Measurements from ENCODE around the gene ARHGAP30. TPM values are rescaled to one million over a fixed set of nuclear protein-coding genes. Genes with fewer than 3 reads are reported as not detected.
A peak's percentile ranks its signal among the peaks of the same experiment; 100 is the strongest.
"Not testable (repeated sequence)": the region's sequence is repeated elsewhere in the genome, so short reads cannot be mapped to it uniquely, and the experiment has no call there.

Gene ARHGAP30
- total RNA-seq, 8 experiments from 2014 or later, result 0.64 to 2.8 (median 1.3) TPM

DNA sequence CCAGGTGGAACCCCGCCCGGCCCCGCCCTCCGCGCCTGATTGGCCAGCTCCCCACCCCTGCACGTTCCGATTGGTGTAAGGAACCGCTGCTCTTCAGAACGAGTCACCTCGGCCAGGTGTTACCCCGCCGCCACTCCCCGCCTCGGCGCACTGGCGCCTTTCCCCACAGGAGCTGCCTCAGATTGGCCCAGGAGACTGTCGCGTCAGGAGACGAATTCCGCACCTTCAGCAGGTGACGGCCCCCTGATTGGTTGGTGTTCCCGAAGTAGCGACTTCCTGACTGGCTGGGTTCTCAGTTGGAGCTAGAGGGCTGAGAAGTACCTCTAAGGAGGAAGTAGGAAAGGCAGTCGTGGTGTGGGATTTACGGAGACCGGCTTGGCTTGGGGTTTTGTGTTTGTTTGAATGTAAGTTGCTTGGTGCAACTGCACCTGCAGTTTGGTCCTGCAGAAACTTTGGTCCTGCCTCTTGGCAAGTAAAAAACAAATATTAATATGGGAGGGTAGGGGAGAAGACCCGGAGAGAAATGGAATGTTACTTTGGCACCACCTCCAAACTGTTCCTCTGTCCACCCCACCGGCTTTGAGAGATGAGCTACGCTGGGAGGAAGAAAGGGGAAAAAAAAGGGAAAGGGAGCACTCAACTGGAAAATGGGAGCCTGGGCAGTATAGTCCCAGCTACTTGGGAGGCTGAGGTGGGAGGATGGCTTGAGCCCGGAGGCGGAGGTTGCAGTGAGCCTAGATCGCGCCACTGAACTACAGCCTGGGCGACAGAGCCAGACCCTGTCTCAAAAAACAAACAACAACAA lies 48.3 kb downstream of the ARHGAP30 start:
- Histone ChIP-seq H3K4me3 (peak overlapping the region; percentile 44 to 69 (median 63)), H3K4me1 (replicated peaks in 1 of 2) (peaks cover 9 to 10% of the 10 kb centered on the region in 2 donors), H3K27ac (no peak overlapping the region)
- 15 to 69% (median 43%) methylated on average over 6 to 19 of the region's 34 CpGs; no CpG with 5 or more reads in 2 of the 10 experiments for WGBS, 10 experiments
- peak; percentile 78 to 92 (median 89) for ATAC-seq (replicated peaks in 6 of 8)
- in situ Hi-C loops (cut with MboI; ENCODE audit: low pct_unique_long_range_greater_than_20kb in 2 of 9, low sequenced_read_pairs in 9 of 9, unreplicated experiment in 9 of 9), result no loop called here

DNA sequence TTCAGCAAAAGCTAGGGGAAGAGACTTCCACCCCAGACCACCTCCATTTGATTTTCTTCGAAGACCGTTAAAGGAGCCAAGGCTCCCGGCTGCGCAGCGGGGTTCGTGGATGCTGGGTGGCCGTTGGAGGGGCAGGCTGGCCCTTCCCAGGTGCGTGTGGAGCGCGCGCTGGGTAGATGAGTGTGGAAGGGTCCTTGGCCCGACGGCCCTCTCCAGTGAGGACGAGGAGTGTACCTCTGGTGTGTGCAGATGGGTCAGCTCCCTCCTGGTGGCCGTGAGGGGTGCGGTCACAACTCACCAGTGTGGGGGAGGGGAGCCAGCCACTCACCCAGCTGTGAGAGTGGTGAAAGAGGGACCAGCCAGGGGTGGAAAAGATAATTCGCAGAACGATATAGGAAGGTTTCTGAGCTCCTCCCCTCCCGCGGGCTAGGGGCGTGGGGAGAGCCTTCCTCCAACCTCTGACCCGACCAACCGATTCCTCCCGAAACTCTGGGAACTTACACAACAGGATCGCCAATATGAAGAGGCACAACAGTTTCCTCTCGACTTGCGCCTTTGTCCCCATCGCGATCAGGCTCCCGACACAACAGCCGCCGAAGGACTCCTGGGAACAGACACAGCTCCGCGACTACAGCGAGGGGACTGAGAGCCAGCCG lies 49.1 kb downstream of the ARHGAP30 start, which contains the start of gene F11R:
TSS of gene F11R (minus strand) at position 644 of the 656 bp plus-strand sequence. CDS start at position 565, 79 bp downstream.
- Histone ChIP-seq H3K27ac (no peak within 1 kb of the TSS), H3K4me1 (replicated peaks in 1 of 2) (peaks cover 9 to 10% of the 10 kb centered on the region in 2 donors), H3K4me3 (peak within 1 kb of the TSS; percentile 44 to 69 (median 63))
- in situ Hi-C loops (cut with MboI; ENCODE audit: low pct_unique_long_range_greater_than_20kb in 2 of 9, low sequenced_read_pairs in 9 of 9, unreplicated experiment in 9 of 9), result no loop called here
- peak; percentile 62 to 82 (median 79) for ATAC-seq (replicated peaks in 6 of 8)
- 0 to 8% (median 0%) methylated on average over 2 to 23 of the region's 36 CpGs; no CpG with 5 or more reads in 3 of the 10 experiments for whole genome bisulfite sequencing, 10 experiments

DNA sequence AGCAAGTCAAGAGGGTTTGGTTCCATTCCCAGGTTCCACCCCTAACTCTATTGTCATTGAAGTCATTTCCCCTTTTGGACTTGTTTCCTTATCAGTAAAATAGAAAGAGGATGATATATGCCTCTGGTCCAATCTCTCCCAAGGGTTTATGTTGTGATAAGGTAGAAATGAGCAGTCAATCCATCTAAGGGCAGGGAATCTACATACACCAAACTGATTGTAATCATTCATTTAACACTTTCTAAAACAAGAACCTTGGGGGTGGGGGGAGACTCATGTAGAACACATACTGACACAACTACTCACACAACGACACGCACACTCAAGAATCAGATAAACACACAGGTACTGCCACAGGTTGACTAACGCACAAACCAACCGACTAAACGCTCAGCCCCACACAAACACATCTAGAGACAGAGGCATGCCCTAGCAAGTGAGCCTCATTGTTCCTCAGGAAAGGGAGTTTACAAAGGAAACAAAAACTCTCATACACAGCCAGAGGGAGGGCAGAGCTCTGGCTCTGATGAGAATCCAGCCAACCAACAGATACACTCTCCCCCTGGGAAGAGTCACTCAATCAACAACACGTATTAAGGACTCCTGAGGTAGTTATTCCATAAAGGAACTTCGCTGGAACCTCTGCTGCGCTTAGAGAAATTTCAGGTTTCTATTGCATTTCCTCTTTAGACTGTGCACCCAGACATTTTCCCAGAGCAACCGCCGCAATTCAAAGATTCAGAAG lies 49.8 kb downstream of the ARHGAP30 start:
- Histone ChIP-seq H3K27ac (no peak overlapping the region), H3K4me3 (peak overlapping the region; percentile 44 to 69 (median 63)), H3K4me1 (replicated peaks in 1 of 2) (peaks cover 9 to 10% of the 10 kb centered on the region in 2 donors)
- ATAC-seq (replicated peaks in 6 of 8), result peak; percentile 6 to 60 (median 44)
- WGBS, 10 experiments, result 0 to 24% (median 7%) methylated on average over 1 to 9 of the region's 10 CpGs; no CpG with 5 or more reads in 1 of the 10 experiments
- in situ Hi-C loops (cut with MboI; ENCODE audit: low pct_unique_long_range_greater_than_20kb in 2 of 9, low sequenced_read_pairs in 9 of 9, unreplicated experiment in 9 of 9), result no loop called here

DNA sequence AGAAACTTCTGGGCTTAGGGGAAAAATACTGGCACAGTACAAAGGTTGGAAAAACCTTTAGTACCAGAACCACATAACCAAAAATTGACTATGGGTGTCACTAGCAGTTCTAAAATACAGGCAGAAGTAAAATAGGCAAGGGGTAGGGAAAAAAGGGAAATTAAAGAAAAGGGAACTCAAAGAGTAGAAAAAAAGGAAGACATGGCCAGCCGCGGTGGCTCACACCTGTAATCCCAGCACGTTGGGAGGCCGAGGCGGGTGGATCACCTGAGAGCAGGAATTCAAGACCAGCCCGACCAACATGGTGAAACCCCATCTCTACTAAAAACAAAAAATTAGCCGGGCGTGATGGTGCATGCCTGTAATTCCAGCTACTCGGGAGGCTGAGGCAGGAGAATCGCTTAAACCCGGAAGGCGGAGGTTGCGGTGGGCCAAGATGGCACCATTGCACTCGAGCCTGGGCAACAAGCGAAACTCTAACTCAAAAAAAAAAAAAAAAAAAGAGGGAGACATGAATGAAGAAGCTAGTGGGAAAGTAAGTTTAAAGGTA lies 50.5 kb downstream of the ARHGAP30 start:
- ATAC-seq (replicated peaks in 6 of 8); in situ Hi-C loops (cut with MboI; ENCODE audit: low pct_unique_long_range_greater_than_20kb in 2 of 9, low sequenced_read_pairs in 9 of 9, unreplicated experiment in 9 of 9); H3K4me3 ChIP-seq: not testable (repeated sequence)

DNA sequence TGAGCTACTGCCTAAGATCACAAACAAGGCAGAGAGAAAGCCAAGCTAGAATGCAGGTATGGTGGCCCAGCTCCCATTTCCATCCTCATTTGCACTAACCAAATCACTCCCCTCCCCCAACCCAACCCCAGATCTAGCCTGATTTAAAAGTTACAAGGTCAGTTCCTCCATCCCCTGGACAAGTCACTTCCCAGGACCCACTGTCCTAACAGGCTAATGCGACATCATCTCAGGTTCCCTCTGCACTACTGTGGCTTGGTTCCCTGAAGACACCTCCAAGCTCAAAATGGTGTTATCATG lies 51.1 kb downstream of the ARHGAP30 start:
- in situ Hi-C loops (cut with MboI; ENCODE audit: low pct_unique_long_range_greater_than_20kb in 2 of 9, low sequenced_read_pairs in 9 of 9, unreplicated experiment in 9 of 9), result no loop called here
- H3K27ac ChIP-seq, result no peak overlapping the region
- peaks cover 14 to 20% of the 10 kb centered on the region in 2 donors for H3K4me1 ChIP-seq (replicated peaks in 1 of 2)
- ATAC-seq (replicated peaks in 6 of 8), result no peak
- 40 to 100% (median 83%) methylated on average over 1 of the region's 1 CpG; no CpG with 5 or more reads in 5 of the 10 experiments for WGBS, 10 experiments
- H3K4me3 ChIP-seq, result no peak overlapping the region

More for the DNA sequence above, 50.5 kb downstream of the ARHGAP30 start:
- H3K27ac ChIP-seq, result not testable (repeated sequence)
- 63 to 100% (median 90%) methylated on average over 3 to 15 of the region's 15 CpGs for WGBS, 10 experiments
- peaks cover 9 to 14% of the 10 kb centered on the region in 2 donors for H3K4me1 ChIP-seq (replicated peaks in 1 of 2)

DNA sequence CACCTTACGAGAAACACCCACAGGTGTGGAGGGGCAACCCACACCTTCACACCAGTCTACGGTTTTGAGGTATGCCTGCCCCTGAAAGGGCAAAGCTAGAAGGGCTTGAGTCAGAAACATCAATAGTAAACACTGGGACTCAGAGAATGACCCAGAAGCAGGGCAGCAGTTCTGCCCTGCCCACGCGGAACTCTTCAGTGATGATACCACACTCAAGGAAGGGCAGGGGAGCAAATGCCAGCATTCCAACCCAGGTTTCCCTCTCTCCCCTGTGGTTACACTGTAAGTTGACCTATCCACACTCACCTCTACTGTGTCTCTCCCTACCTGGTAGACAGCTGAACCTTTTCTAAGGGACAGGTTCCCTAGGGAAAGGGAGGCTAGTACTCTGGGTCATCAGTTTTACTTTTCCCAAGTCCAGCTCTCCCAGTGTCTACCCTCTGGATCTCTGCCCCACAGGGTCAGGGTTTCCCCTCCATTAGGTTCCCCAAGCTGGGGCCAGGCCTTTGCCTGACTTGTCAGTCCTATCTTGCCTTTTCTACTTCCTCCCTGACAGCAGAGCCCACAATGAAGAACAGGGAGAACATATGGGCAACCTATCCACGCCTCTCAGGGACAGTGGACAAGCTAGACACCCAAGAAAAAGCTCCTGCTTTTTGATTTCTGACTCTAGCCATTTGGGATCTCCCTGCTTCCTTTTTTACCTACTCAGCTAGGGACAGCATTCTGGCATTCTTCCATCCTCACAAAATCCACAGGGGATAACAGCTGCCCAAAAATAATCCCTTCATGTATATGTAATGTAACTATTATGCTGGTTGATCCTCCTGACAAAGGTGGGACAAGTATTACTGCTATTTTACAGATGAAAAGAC lies 51.7 kb downstream of the ARHGAP30 start:
- Histone ChIP-seq H3K4me3 (no peak overlapping the region), H3K4me1 (replicated peaks in 1 of 2) (peaks cover 14 to 26% of the 10 kb centered on the region in 2 donors), H3K27ac (no peak overlapping the region)
- 60 to 100% (median 82%) methylated on average over 1 to 5 of the region's 5 CpGs; no CpG with 5 or more reads in 3 of the 10 experiments for WGBS, 10 experiments
- in situ Hi-C loops (cut with MboI; ENCODE audit: low pct_unique_long_range_greater_than_20kb in 2 of 9, low sequenced_read_pairs in 9 of 9, unreplicated experiment in 9 of 9), result no loop called here
- no peak for ATAC-seq (replicated peaks in 6 of 8)

DNA sequence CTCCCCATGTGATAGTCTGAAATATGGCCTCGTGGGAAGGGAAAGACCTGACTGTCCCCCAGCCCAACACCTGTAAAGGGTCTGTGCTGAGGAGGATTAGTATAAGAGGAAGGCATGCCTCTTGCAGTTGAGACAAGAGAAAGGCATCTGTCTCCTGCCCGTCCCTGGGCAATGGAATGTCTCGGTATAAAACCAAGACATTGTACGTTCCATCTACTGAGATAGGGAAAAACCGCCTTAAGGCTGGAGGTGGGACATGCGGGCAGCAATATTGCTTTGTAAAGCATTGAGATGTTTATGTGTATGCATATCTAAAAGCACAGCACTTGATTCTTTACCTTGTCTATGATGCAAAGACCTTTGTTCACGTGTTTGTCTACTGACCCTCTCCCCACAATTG lies 52.5 kb downstream of the ARHGAP30 start:
- H3K4me1 ChIP-seq (replicated peaks in 1 of 2), result peaks cover 14 to 26% of the 10 kb centered on the region in 2 donors

DNA sequence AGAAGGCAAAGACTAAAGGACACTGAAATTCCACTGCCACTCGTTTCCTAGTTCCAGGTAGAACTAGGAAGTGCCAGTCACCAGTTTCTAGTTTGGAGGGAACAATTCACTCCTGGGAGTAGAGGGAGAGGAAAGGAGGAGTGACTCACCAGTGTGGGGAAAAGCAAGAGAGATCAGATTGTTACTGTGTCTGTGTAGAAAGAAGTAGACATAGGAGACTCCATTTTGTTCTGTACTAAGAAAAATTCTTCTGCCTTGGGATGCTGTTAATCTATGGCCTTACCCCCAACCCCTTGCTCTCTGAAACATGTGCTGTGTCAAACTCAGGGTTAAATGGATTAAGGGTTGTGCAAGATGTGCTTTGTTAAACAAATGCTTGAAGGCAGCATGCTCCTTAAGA lies 53.0 kb downstream of the ARHGAP30 start:
- H3K27ac ChIP-seq; H3K4me3 ChIP-seq; ATAC-seq (replicated peaks in 6 of 8); in situ Hi-C loops (cut with MboI; ENCODE audit: low pct_unique_long_range_greater_than_20kb in 2 of 9, low sequenced_read_pairs in 9 of 9, unreplicated experiment in 9 of 9): not testable (repeated sequence)
- WGBS, 10 experiments, result 70 to 91% (median 86%) methylated on average over 1 of the region's 1 CpG; no CpG with 5 or more reads in 7 of the 10 experiments
- H3K4me1 ChIP-seq (replicated peaks in 1 of 2), result peaks cover 14 to 26% of the 10 kb centered on the region in 2 donors

More for the DNA sequence above, 52.5 kb downstream of the ARHGAP30 start:
- H3K27ac ChIP-seq; ATAC-seq (replicated peaks in 6 of 8); in situ Hi-C loops (cut with MboI; ENCODE audit: low pct_unique_long_range_greater_than_20kb in 2 of 9, low sequenced_read_pairs in 9 of 9, unreplicated experiment in 9 of 9); H3K4me3 ChIP-seq: not testable (repeated sequence)
- WGBS, 10 experiments, result 77% methylated on average over 3 of the region's 7 CpGs; no CpG with 5 or more reads in 9 of the 10 experiments

DNA sequence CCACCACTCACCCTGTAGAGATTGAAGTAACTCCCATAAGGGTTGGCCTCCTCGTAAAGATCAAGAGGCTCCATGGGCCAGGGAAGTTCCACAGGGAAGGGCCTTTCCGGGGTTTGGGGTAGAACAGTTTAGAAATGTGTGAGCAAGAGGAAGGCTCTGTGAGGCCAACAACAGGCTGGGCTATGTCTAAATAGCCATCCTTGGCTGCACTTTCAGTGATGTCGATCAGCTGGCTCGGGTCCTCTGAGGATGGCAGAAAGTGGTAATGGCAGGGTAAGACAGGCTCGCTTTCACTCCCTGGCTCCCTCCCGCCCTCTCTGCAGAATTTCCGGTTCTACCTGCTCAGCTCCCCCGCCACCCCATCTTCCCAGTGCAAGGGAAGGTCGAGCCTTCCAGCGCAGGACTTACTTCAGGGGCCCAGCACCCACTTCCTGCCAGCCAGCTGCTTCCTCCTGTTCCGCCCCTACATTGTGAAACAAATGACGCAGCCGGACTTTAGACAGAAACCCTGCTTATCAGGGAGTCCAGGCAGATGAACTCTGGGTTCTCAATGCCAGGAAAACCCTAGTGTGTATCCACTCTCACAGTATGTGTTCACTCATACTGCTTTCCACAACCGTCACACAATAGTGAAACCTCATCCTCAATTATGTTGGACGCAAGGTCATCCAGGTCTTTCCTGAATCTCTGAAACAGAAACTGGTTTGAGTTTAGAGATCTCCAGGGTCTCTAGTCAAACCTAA lies 56.0 kb downstream of the ARHGAP30 start:
- peak; percentile 21 to 82 (median 58) for ATAC-seq (replicated peaks in 6 of 8)
- Histone ChIP-seq H3K27ac (peak overlapping the region in 1 of 2 donors; percentile 13), H3K4me1 (replicated peaks in 1 of 2) (peaks cover 4 to 16% of the 10 kb centered on the region in 2 donors), H3K4me3 (no peak overlapping the region)
- WGBS, 10 experiments, result 17 to 83% (median 53%) methylated on average over 1 to 15 of the region's 15 CpGs; no CpG with 5 or more reads in 2 of the 10 experiments
- in situ Hi-C loops (cut with MboI; ENCODE audit: low pct_unique_long_range_greater_than_20kb in 2 of 9, low sequenced_read_pairs in 9 of 9, unreplicated experiment in 9 of 9), result no loop called here

DNA sequence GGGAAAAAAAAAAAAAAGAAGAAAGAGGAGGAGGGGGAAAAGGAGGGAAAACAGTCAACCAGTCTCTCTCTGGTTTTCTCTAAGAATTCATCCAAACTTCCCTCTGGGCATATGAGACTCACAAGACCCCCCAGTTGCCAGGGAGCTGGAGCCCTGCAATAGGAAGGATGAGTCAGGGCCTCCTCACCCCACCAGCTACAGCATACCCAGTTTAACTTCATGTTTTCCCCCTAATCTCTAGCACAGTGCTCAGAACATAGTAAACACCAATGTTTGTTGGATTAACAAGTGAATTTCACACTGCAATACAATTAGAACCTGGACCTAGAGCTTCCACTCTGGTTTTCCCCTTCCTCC lies 56.6 kb downstream of the ARHGAP30 start:
- Histone ChIP-seq H3K27ac (peak overlapping the region in 1 of 2 donors; percentile 13), H3K4me1 (replicated peaks in 1 of 2) (peaks cover 4 to 16% of the 10 kb centered on the region in 2 donors)
- in situ Hi-C loops (cut with MboI; ENCODE audit: low pct_unique_long_range_greater_than_20kb in 2 of 9, low sequenced_read_pairs in 9 of 9, unreplicated experiment in 9 of 9), result no loop called here

DNA sequence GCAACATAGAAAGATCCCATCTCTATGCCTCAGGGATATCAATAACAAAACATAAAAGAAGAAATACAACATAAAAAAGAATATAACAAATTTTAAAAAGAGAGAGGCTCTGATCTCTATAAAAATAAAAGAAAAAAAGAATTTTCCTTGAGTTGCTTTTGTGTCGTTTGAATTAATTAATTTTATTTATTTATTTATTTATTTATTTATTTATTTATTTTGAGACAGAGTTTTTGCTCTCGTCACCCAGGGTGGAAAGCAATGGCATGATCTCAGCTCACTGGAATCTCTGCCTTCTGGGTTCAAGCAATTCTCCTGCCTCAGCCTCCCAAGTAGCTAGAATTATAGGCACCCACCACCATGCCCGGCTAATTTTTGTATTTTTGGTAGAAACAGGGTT lies 57.3 kb downstream of the ARHGAP30 start:
- H3K4me1 ChIP-seq (replicated peaks in 1 of 2), result peaks cover 4 to 16% of the 10 kb centered on the region in 2 donors
- in situ Hi-C loops (cut with MboI; ENCODE audit: low pct_unique_long_range_greater_than_20kb in 2 of 9, low sequenced_read_pairs in 9 of 9, unreplicated experiment in 9 of 9), result no loop called here

More for the DNA sequence above, 56.6 kb downstream of the ARHGAP30 start:
- no peak overlapping the region for H3K4me3 ChIP-seq
- ATAC-seq (replicated peaks in 6 of 8), result peak in 1 of 8 experiments; percentile 21

More for the DNA sequence above, 57.3 kb downstream of the ARHGAP30 start:
- ATAC-seq (replicated peaks in 6 of 8), result no peak
- WGBS, 10 experiments, result 44 to 100% (median 100%) methylated on average over 1 to 3 of the region's 3 CpGs; no CpG with 5 or more reads in 1 of the 10 experiments
- Histone ChIP-seq H3K27ac (no peak overlapping the region), H3K4me3 (no peak overlapping the region)

Measured in motor neuron (in vitro differentiated cells).